ENCODE data around the gene CCPG1. TPM values are rescaled to one million over a fixed set of nuclear protein-coding genes. Genes with fewer than 3 reads are reported as not detected.
"Not testable (repeated sequence)": the region's sequence is repeated elsewhere in the genome, so short reads cannot be mapped to it uniquely, and the experiment has no call there.

The CCPG1 gene
- total and polyA plus RNA-seq, 7 experiments from 2014 or later, result 17.9 to 40.9 (median 28.4) TPM

DNA sequence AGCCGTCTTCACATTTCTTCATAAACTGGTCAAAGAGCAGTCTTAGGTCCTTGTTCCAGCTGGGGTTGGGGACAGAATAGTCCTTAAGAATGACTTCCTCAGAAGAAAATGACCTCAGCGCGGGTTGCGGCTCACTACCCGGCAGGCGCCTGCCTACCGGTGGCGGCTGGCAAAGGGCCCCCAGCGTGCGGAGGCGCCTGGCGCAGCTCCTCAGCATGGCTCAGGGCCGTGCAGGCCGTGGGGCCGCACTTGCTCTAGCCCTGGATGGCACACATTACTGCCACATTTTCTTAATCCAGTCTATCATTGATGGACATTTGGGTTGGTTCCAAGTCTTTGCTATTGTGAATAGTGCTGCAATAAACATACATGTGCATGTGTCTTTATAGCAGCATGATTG lies 35.0 kb upstream of the CCPG1 start:
- peaks cover 0 to 13% (median 4%) of the 10 kb centered on the region in 11 donors for H3K9me3 Mint-ChIP-seq
- H3K27ac ChIP-seq (ENCODE audit: low read depth, low read length); H3K36me3 Mint-ChIP-seq; CTCF ChIA-PET; H3K27ac Mint-ChIP-seq; H3K9me3 ChIP-seq (ENCODE audit: control insufficient read depth in 2 of 3, low read length in 3 of 3); ATAC-seq; H3K27me3 Mint-ChIP-seq; H3K4me3 Mint-ChIP-seq; H3K4me1 Mint-ChIP-seq; H3K4me3 ChIP-seq (ENCODE audit: low read length); POLR2A ChIA-PET; H3K4me1 ChIP-seq (ENCODE audit: control insufficient read depth in 2 of 2, insufficient read depth in 2 of 2, low read length in 2 of 2); H3K36me3 ChIP-seq (ENCODE audit: control insufficient read depth in 2 of 3, insufficient read depth in 3 of 3, low read length in 3 of 3); intact Hi-C loops (cut with micrococcal nuclease); H3K27me3 ChIP-seq (ENCODE audit: control insufficient read depth in 2 of 2, insufficient read depth in 2 of 2, low read length in 2 of 2); DNase-seq: not testable (repeated sequence)

DNA sequence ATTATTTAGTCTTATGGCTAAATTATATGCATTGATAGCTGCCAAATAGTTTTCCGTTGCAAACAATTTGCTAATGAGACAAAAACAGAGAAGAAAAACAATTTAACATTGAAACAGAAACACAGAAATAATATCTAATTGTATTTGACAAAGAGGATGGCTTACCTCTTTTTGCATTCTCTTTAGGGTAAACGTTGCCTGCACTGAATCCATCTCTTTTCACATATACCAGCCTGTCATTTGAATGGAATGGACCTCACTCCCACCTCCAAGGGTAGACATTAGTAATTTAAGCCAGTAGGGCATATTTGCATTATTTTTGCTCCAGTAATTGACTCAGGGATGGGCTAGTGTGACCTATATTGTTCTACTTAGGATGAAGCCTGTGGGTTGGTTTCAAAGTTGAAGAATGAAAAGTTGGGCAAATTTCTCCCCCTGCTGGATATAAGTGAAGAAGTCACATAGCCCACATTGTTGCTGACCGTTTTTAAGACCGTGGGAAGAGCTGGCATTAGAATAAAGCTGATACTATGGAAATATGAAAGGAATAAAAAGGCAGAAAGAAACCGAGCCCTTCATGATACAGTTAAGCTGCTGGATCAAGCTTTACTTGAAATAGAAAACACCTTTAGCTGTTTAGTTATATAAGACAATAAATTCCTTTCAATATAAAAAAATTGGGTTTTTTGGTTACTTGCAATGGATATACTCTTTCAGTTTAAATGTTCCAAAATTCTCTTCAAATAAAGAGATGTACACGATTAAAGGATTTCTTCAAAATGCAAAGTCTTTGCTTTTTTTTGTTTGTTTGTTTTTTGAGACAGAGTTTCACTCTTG lies 27.0 kb upstream of the CCPG1 start:
- peaks cover 0 to 10% (median 5%) of the 10 kb centered on the region in 7 donors for H3K4me1 Mint-ChIP-seq
- no peaks in the 10 kb centered on the region for H3K36me3 Mint-ChIP-seq
- H3K27ac ChIP-seq (ENCODE audit: low read depth, low read length), result no peak overlapping the region
- ChIA-PET POLR2A (no interaction called here), CTCF (interaction anchor here (0.7 to 2.5 kb wide), 9 partner anchors 9 to 219 kb away, joined by 3 to 18 read pairs (median 4); partner anchors contain the start of genes CCPG1 and PIERCE2)
- peaks cover 0 to 4% (median 0%) of the 10 kb centered on the region in 5 donors for H3K27me3 Mint-ChIP-seq
- H3K9me3 ChIP-seq (ENCODE audit: control insufficient read depth in 2 of 3, low read length in 3 of 3), result no peaks in the 10 kb centered on the region
- ATAC-seq (peak; percentile 68), DNase-seq (peak in 5 of 9 donors; percentile 30 to 43 (median 33))
- no peaks in the 10 kb centered on the region for H3K27me3 ChIP-seq (ENCODE audit: control insufficient read depth in 2 of 2, insufficient read depth in 2 of 2, low read length in 2 of 2)
- H3K4me3 Mint-ChIP-seq, result no peak overlapping the region
- H3K4me1 ChIP-seq (ENCODE audit: control insufficient read depth in 2 of 2, insufficient read depth in 2 of 2, low read length in 2 of 2), result no peaks in the 10 kb centered on the region
- H3K36me3 ChIP-seq (ENCODE audit: control insufficient read depth in 2 of 3, insufficient read depth in 3 of 3, low read length in 3 of 3), result no peaks in the 10 kb centered on the region
- peaks cover 0 to 2% (median 0%) of the 10 kb centered on the region in 11 donors for H3K9me3 Mint-ChIP-seq
- no peak overlapping the region for H3K27ac Mint-ChIP-seq
- intact Hi-C loops (cut with micrococcal nuclease), result loop anchor here (1.0 to 10.0 kb wide), 8 partner anchors 27 to 1470 kb away; partner anchors contain the start of genes CCPG1 (in 2 of the 2), PIERCE2 (in 2 of the 2), PIGB (in 1 of the 2) and PIGBOS1 (in 1 of the 2)
- H3K4me3 ChIP-seq (ENCODE audit: low read length), result no peak overlapping the region

DNA sequence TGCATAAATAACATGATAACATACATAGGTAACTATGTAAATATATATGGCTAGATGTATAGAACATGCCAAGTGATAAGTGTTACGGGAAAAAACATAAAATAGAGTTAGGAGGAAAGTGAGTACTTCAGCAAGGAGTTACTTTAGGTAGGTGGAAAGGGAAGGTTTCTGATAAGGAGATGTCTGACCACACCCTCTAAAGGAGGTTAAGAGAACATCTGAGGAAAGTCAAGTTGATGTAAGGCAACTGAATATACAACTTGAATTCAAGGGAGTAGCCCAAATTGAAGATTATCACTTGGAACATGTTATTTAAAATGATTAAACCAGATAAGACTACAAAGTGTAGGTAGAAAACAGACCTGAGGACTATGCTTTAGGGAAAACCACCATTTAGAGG lies 13.9 kb upstream of the CCPG1 start:
- H3K4me3 Mint-ChIP-seq, result no peak overlapping the region
- Histone ChIP-seq H3K27ac (ENCODE audit: low read depth, low read length) (no peak overlapping the region), H3K9me3 (ENCODE audit: control insufficient read depth in 2 of 3, low read length in 3 of 3) (no peaks in the 10 kb centered on the region), H3K36me3 (ENCODE audit: control insufficient read depth in 2 of 3, insufficient read depth in 3 of 3, low read length in 3 of 3) (no peaks in the 10 kb centered on the region), H3K4me1 (ENCODE audit: control insufficient read depth in 2 of 2, insufficient read depth in 2 of 2, low read length in 2 of 2) (no peaks in the 10 kb centered on the region), H3K4me3 (ENCODE audit: low read length) (no peak overlapping the region), H3K27me3 (ENCODE audit: control insufficient read depth in 2 of 2, insufficient read depth in 2 of 2, low read length in 2 of 2) (no peaks in the 10 kb centered on the region)
- no peaks in the 10 kb centered on the region for H3K27me3 Mint-ChIP-seq
- DNase-seq (no peak), ATAC-seq (no peak)
- POLR2A ChIA-PET, result no interaction called here
- H3K9me3 Mint-ChIP-seq, result no peaks in the 10 kb centered on the region
- H3K27ac Mint-ChIP-seq, result no peak overlapping the region
- no peaks in the 10 kb centered on the region for H3K4me1 Mint-ChIP-seq
- intact Hi-C loops (cut with micrococcal nuclease), result no loop called here
- CTCF ChIA-PET, result no interaction called here
- H3K36me3 Mint-ChIP-seq, result no peaks in the 10 kb centered on the region

DNA sequence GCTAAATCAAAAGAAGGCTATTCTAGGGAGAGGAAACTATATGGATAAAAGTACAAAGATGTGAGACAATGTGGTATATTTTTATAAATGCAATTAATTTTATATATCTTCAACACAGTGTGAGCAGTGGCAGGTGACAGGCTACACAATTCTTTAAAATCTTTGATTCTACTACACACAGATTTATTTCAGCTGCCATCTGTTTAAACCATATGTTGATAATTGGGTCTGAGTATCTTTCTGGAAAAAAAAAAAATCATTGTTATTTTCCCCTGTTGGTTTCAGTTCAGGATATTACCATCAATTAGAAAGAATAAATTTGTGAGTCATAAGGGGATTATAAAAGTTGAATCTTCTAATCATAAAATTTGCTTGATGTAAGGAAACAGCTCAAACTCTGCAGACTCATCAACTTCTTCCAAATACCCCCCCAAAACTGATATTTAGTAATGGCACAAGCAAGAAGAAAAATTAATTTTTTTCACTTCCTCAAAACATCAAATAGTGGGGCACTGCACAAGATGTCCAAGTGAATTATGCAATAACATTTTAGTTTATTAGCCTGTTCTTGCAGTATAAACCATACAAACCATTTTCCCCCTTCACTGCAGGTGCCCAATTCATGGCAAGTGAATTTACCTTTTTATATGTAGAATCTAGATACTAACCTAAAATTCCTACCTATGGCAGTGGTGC lies 12.2 kb upstream of the CCPG1 start:
- Mint-ChIP-seq H3K27ac (no peak overlapping the region), H3K9me3 (no peaks in the 10 kb centered on the region), H3K27me3 (no peaks in the 10 kb centered on the region), H3K4me3 (no peak overlapping the region), H3K4me1 (no peaks in the 10 kb centered on the region), H3K36me3 (no peaks in the 10 kb centered on the region)
- Histone ChIP-seq H3K36me3 (ENCODE audit: control insufficient read depth in 2 of 3, insufficient read depth in 3 of 3, low read length in 3 of 3) (no peaks in the 10 kb centered on the region), H3K4me3 (ENCODE audit: low read length) (no peak overlapping the region), H3K27ac (ENCODE audit: low read depth, low read length) (no peak overlapping the region), H3K4me1 (ENCODE audit: control insufficient read depth in 2 of 2, insufficient read depth in 2 of 2, low read length in 2 of 2) (no peaks in the 10 kb centered on the region), H3K27me3 (ENCODE audit: control insufficient read depth in 2 of 2, insufficient read depth in 2 of 2, low read length in 2 of 2) (no peaks in the 10 kb centered on the region), H3K9me3 (ENCODE audit: control insufficient read depth in 2 of 3, low read length in 3 of 3) (no peaks in the 10 kb centered on the region)
- ATAC-seq (no peak), DNase-seq (no peak)
- POLR2A ChIA-PET, result interaction anchor here (0.7 to 1.3 kb wide), 3 partner anchors 12 to 24 kb away, joined by 3 to 5 read pairs (median 4); partner anchors contain the start of genes CCPG1 and PIERCE2
- intact Hi-C loops (cut with micrococcal nuclease), result no loop called here
- CTCF ChIA-PET, result interaction anchor here (1.3 kb wide), 1 partner anchor 15 kb away, joined by 4 read pairs; no protein-coding TSS in a partner anchor

GRCh38 chr15:55417678-55418077 lies 9.5 kb upstream of the CCPG1 start:
- H3K9me3 Mint-ChIP-seq, result not testable (repeated sequence)

GRCh38 chr15:55408976-55409375 lies 817 bp upstream of the CCPG1 start:
- CTCF ChIA-PET, result interaction anchor here (0.5 to 4.3 kb wide), 3 partner anchors 26 to 112 kb away, joined by 3 to 18 read pairs (median 5); no protein-coding TSS in a partner anchor
- H3K36me3 Mint-ChIP-seq; ATAC-seq; H3K27me3 Mint-ChIP-seq; H3K36me3 ChIP-seq (ENCODE audit: control insufficient read depth in 2 of 3, insufficient read depth in 3 of 3, low read length in 3 of 3); DNase-seq; H3K9me3 ChIP-seq (ENCODE audit: control insufficient read depth in 2 of 3, low read length in 3 of 3); H3K27me3 ChIP-seq (ENCODE audit: control insufficient read depth in 2 of 2, insufficient read depth in 2 of 2, low read length in 2 of 2); H3K9me3 Mint-ChIP-seq: not testable (repeated sequence)
- intact Hi-C loops (cut with micrococcal nuclease), result loop anchor here (1.0 to 5.0 kb wide), 12 partner anchors 26 to 838 kb away; partner anchors contain the start of genes PIGB (in 2 of the 2), PIGBOS1 (in 2 of the 2), RAB27A (in 1 of the 2) and RFX7 (in 1 of the 2)
- Mint-ChIP-seq H3K4me3 (peak overlapping the region; percentile 88 to 97 (median 94)), H3K27ac (peak overlapping the region in 8 of 9 donors; percentile 81 to 96 (median 88)), H3K4me1 (peaks cover 10 to 44% (median 29%) of the 10 kb centered on the region in 7 donors)
- peak overlapping the region; percentile 70 for H3K4me3 ChIP-seq (ENCODE audit: low read length)
- H3K4me1 ChIP-seq (ENCODE audit: control insufficient read depth in 2 of 2, insufficient read depth in 2 of 2, low read length in 2 of 2), result peaks cover 5 to 13% of the 10 kb centered on the region in 2 donors
- POLR2A ChIA-PET, result interaction anchor here (0.5 to 2.0 kb wide), 7 partner anchors 11 to 836 kb away, joined by 3 to 18 read pairs (median 4); partner anchors contain the start of genes PIGB, PIGBOS1 and RSL24D1
- H3K27ac ChIP-seq (ENCODE audit: low read depth, low read length), result peak overlapping the region; percentile 86

More at GRCh38 chr15:55417678-55418077, 9.5 kb upstream of the CCPG1 start:
- H3K4me3 Mint-ChIP-seq; H3K4me1 ChIP-seq (ENCODE audit: control insufficient read depth in 2 of 2, insufficient read depth in 2 of 2, low read length in 2 of 2); DNase-seq; CTCF ChIA-PET; H3K27me3 Mint-ChIP-seq; H3K36me3 ChIP-seq (ENCODE audit: control insufficient read depth in 2 of 3, insufficient read depth in 3 of 3, low read length in 3 of 3); POLR2A ChIA-PET; H3K9me3 ChIP-seq (ENCODE audit: control insufficient read depth in 2 of 3, low read length in 3 of 3); H3K4me3 ChIP-seq (ENCODE audit: low read length); ATAC-seq; intact Hi-C loops (cut with micrococcal nuclease); H3K36me3 Mint-ChIP-seq; H3K4me1 Mint-ChIP-seq; H3K27ac ChIP-seq (ENCODE audit: low read depth, low read length); H3K27me3 ChIP-seq (ENCODE audit: control insufficient read depth in 2 of 2, insufficient read depth in 2 of 2, low read length in 2 of 2); H3K27ac Mint-ChIP-seq: not testable (repeated sequence)

All from naive thymus-derived CD4-positive, alpha-beta T cell (primary cell).